SK-N-SH treated with all-trans-retinoic acid at 6 μM for 48 hours (cell line): ENCODE measurements around the gene EMC8.

Experiments used
- ARNTL ChIP-seq: fragments of 450-650 bp; formaldehyde crosslinking; IDR thresholded peaks from 2 replicates; pipeline ENCODE4 v1.5.0; 2020; ENCODE audit warnings: low read depth, mild to moderate bottlenecking, moderate library complexity, borderline replicate concordance
- ZFP30 ChIP-seq: fragments of 450-650 bp; formaldehyde crosslinking; IDR thresholded peaks from 2 replicates; pipeline ENCODE4 v1.5.0; 2022; ENCODE audit warnings: mild to moderate bottlenecking, moderate library complexity

- no peak for TF ChIP-seq ZFP30
- TF ChIP-seq ARNTL (CRISPR knock-in tag), result no peak
These were observed 43.1 kb upstream of the EMC8 start for GRCh38 chr16:85842435-85842834.
